HG03439 (cell line): Measurements from ENCODE around the gene MSMB.

ENCODE experiments used
- ATAC-seq: cut with Tn5 transposase; IDR thresholded peaks from one replicate; pipeline ENCODE4 v1.9.1; 2021; ENCODE audit warnings: mild to moderate bottlenecking, moderate library complexity; ENCODE audit not compliant: unreplicated experiment

The MSMB gene

GRCh38 chr10:46035923-46036849, 9.9 kb downstream of the MSMB start:
- ATAC-seq: no peak

GRCh38 chr10:46033602-46034011, 12.5 kb downstream of the MSMB start:
- no peak for ATAC-seq

GRCh38 chr10:46031648-46032532, 14.2 kb downstream of the MSMB start:
- ATAC-seq: no peak

GRCh38 chr10:46030091-46030937, 15.8 kb downstream of the MSMB start, which contains the start of gene NCOA4:
TSS of gene NCOA4 (minus strand) at chr10:46030623. CDS start at chr10:46016680, 13,943 bp downstream.
- peak; percentile 97 for ATAC-seq

GRCh38 chr10:46029461-46030030, 16.5 kb downstream of the MSMB start:
- no peak for ATAC-seq

GRCh38 chr10:46028584-46029460, 17.2 kb downstream of the MSMB start:
- ATAC-seq: no peak

GRCh38 chr10:46026106-46026505, 20.0 kb downstream of the MSMB start:
- no peak for ATAC-seq

- no peak for ATAC-seq
These were observed 20.7 kb downstream of the MSMB start for GRCh38 chr10:46025406-46025805.

GRCh38 chr10:46024948-46025347, 21.1 kb downstream of the MSMB start:
- no peak for ATAC-seq

GRCh38 chr10:46022978-46023702, 22.9 kb downstream of the MSMB start:
- ATAC-seq: peak; percentile 93

- ATAC-seq: no peak
These were observed 25.8 kb downstream of the MSMB start for GRCh38 chr10:46020344-46020657.

- ATAC-seq: no peak
These were observed 26.3 kb downstream of the MSMB start for GRCh38 chr10:46019569-46020343.

GRCh38 chr10:46019177-46019528, 26.9 kb downstream of the MSMB start:
- no peak for ATAC-seq

- ATAC-seq: no peak
These were observed 27.5 kb downstream of the MSMB start for GRCh38 chr10:46018453-46019176.

GRCh38 chr10:46017733-46018132, 28.3 kb downstream of the MSMB start:
- no peak for ATAC-seq

GRCh38 chr10:46016811-46017210, 29.3 kb downstream of the MSMB start:
- ATAC-seq: no peak

- no peak for ATAC-seq
These were observed 29.9 kb downstream of the MSMB start for GRCh38 chr10:46016190-46016589.
